ENCODE data around the gene STN1.

STN1 gene

GRCh38 chr10:103928784-103929183, 10.8 kb upstream of the STN1 start:
- no peak for DNase-seq

- no peak for DNase-seq
These were observed 8.8 kb upstream of the STN1 start for GRCh38 chr10:103926722-103927319.

GRCh38 chr10:103925591-103925990, 7.6 kb upstream of the STN1 start:
- no peak for DNase-seq

GRCh38 chr10:103923502-103923901, 5.5 kb upstream of the STN1 start:
- DNase-seq = no peak

GRCh38 chr10:103922659-103923058, 4.7 kb upstream of the STN1 start:
- no peak for DNase-seq

GRCh38 chr10:103921750-103922195, 3.8 kb upstream of the STN1 start:
- peak; percentile 36 to 38 for DNase-seq

- no peak for DNase-seq
These were observed 3.3 kb upstream of the STN1 start for GRCh38 chr10:103921248-103921647.

- DNase-seq = no peak
These were observed 1.7 kb upstream of the STN1 start for GRCh38 chr10:103919648-103920025.

- no peak for DNase-seq
These were observed 507 bp downstream of the STN1 start for GRCh38 chr10:103917302-103918052.

- no peak for DNase-seq
These were observed 1.1 kb downstream of the STN1 start for GRCh38 chr10:103916876-103917275.

- no peak for DNase-seq
These were observed 1.7 kb downstream of the STN1 start for GRCh38 chr10:103916254-103916653.

GRCh38 chr10:103915796-103916195, 2.2 kb downstream of the STN1 start:
- peak; percentile 42 to 56 for DNase-seq

GRCh38 chr10:103912759-103913158, 5.2 kb downstream of the STN1 start:
- DNase-seq = no peak

- DNase-seq = peak; percentile 63 to 78
These were observed 6.9 kb downstream of the STN1 start for GRCh38 chr10:103911021-103911459.

- DNase-seq = no peak
These were observed 7.5 kb downstream of the STN1 start for GRCh38 chr10:103910442-103911012.

- DNase-seq = no peak
These were observed 12.5 kb downstream of the STN1 start for GRCh38 chr10:103905441-103905840.

- DNase-seq = peak in 1 of 2 donors; percentile 32
These were observed 16.7 kb downstream of the STN1 start for GRCh38 chr10:103901299-103901698.

GRCh38 chr10:103899312-103899711, 18.7 kb downstream of the STN1 start:
- DNase-seq = no peak

GRCh38 chr10:103897241-103897774, 20.7 kb downstream of the STN1 start:
- no peak for DNase-seq

GRCh38 chr10:103896225-103896624, 21.8 kb downstream of the STN1 start:
- no peak for DNase-seq

- no peak for DNase-seq
These were observed 22.4 kb downstream of the STN1 start for GRCh38 chr10:103895411-103896186.

- DNase-seq = no peak
These were observed 23.5 kb downstream of the STN1 start for GRCh38 chr10:103894441-103894864.

GRCh38 chr10:103893817-103894216, 24.2 kb downstream of the STN1 start:
- DNase-seq = no peak

Measured in CD4-positive, alpha-beta T cell treated with Interleukin-1 beta for 1 hour (primary cell).